Mesenchymal stem cell (in vitro differentiated cells and primary cell): ENCODE measurements around the gene EGFLAM. TPM values are rescaled to one million over a fixed set of nuclear protein-coding genes. Genes with fewer than 3 reads are reported as not detected.

Source experiments
- DNase-seq: peaks from one replicate; pipeline ENCODE4 v3.0.0-alpha.2; 2013
- H2AFZ ChIP-seq: one replicate; pipeline ENCODE4 v1.6.1; 2013; ENCODE audit warnings: low read depth, mild to moderate bottlenecking, control low read depth, inconsistent platforms, low read length, moderate library complexity
- H2AK5ac ChIP-seq: 2 replicates; pipeline ENCODE4 v1.6.1; 2013; ENCODE audit warnings: low read length, moderate library complexity, mild to moderate bottlenecking, inconsistent platforms; ENCODE audit not compliant: severe bottlenecking
- H2BK120ac ChIP-seq: one replicate; pipeline ENCODE4 v1.6.1; 2013; ENCODE audit warnings: low read depth, mild to moderate bottlenecking, inconsistent platforms, low read length, moderate library complexity
- H2BK12ac ChIP-seq, 2 experiments: one replicate each; pipeline ENCODE4 v1.6.1; 2013; ENCODE audit warnings: inconsistent platforms in 2 of 2, low read length in 2 of 2, mild to moderate bottlenecking in 2 of 2, moderate library complexity in 2 of 2, control low read depth in 1 of 2
- H2BK15ac ChIP-seq: one replicate; pipeline ENCODE4 v1.6.1; 2013; ENCODE audit warnings: mild to moderate bottlenecking, low read depth, inconsistent platforms; ENCODE audit not compliant: poor library complexity, severe bottlenecking
- H2BK5ac ChIP-seq: 2 replicates; pipeline ENCODE4 v1.6.1; 2013; ENCODE audit warnings: low read depth, mild to moderate bottlenecking, low read length, control low read depth, inconsistent platforms; ENCODE audit not compliant: poor library complexity, severe bottlenecking
- H3K14ac ChIP-seq, 2 experiments: one replicate each; pipeline ENCODE4 v1.6.1; 2013; ENCODE audit warnings: inconsistent platforms in 2 of 2, low read length in 2 of 2, control low read depth in 1 of 2, mild to moderate bottlenecking in 1 of 2, moderate library complexity in 1 of 2
- H3K18ac ChIP-seq, 2 experiments: one replicate each; pipeline ENCODE4 v1.6.1; 2013; ENCODE audit warnings: inconsistent platforms in 2 of 2, low read length in 2 of 2, control low read depth in 1 of 2, low read depth in 1 of 2, mild to moderate bottlenecking in 1 of 2
- H3K23ac ChIP-seq, 2 experiments: one replicate each; pipeline ENCODE4 v1.6.1; 2013; ENCODE audit warnings: inconsistent platforms in 2 of 2, low read length in 2 of 2, mild to moderate bottlenecking in 2 of 2, moderate library complexity in 2 of 2, control low read depth in 1 of 2
- H3K27ac ChIP-seq: 2 replicates; pipeline ENCODE4 v1.5.1; 2013; ENCODE audit warnings: mild to moderate bottlenecking, moderate library complexity, low read length, control low read depth, inconsistent platforms; ENCODE audit not compliant: poor library complexity, severe bottlenecking
- H3K27me3 ChIP-seq, 2 experiments: 2 replicates each; pipeline versions ENCODE4 v1.6.1 to v1.7.0; 2013; ENCODE audit warnings: low read length in 2 of 2, mild to moderate bottlenecking in 2 of 2, moderate library complexity in 2 of 2, control low read depth in 1 of 2, inconsistent platforms in 1 of 2; ENCODE audit not compliant: control insufficient read depth in 1 of 2, insufficient read depth in 1 of 2
- H3K36me3 ChIP-seq, 2 experiments: 2 replicates each; pipeline versions ENCODE4 v1.6.1 to v1.7.0; 2013; ENCODE audit warnings: low read length in 2 of 2, control low read depth in 1 of 2, inconsistent platforms in 1 of 2, low read depth in 1 of 2, mild to moderate bottlenecking in 1 of 2; ENCODE audit not compliant: insufficient read depth in 2 of 2, control insufficient read depth in 1 of 2
- H3K4ac ChIP-seq, 2 experiments: one replicate each; pipeline ENCODE4 v1.6.1; 2013; ENCODE audit warnings: inconsistent platforms in 2 of 2, low read length in 2 of 2, mild to moderate bottlenecking in 2 of 2, moderate library complexity in 2 of 2, control low read depth in 1 of 2, low read depth in 1 of 2
- H3K4me1 ChIP-seq: 2 replicates; pipeline ENCODE4 v1.6.1; 2013; ENCODE audit warnings: low read depth, low read length, control low read depth; ENCODE audit not compliant: control insufficient read depth, insufficient read depth
- H3K4me2 ChIP-seq: 2 replicates; pipeline ENCODE4 v1.6.1; 2013; ENCODE audit warnings: low read length, mild to moderate bottlenecking, inconsistent platforms; ENCODE audit not compliant: poor library complexity, severe bottlenecking
- H3K4me3 ChIP-seq, 2 experiments: 2 replicates each; pipeline versions ENCODE4 v1.5.1 to v1.7.0; 2013; ENCODE audit warnings: low read length in 2 of 2, mild to moderate bottlenecking in 2 of 2, control low read depth in 1 of 2, low read depth in 1 of 2; ENCODE audit not compliant: insufficient read depth in 1 of 2
- H3K79me1 ChIP-seq: replicated peaks from 2 replicates; pipeline ENCODE4 v1.6.1; 2013; ENCODE audit warnings: mild to moderate bottlenecking, control low read depth, low read length, inconsistent platforms; ENCODE audit not compliant: poor library complexity, severe bottlenecking
- H3K9ac ChIP-seq: 2 replicates; pipeline ENCODE4 v1.7.0; 2013; ENCODE audit warnings: mild to moderate bottlenecking, low read length, moderate library complexity
- H3K9me3 ChIP-seq: 2 replicates; pipeline ENCODE4 v1.7.0; 2013; ENCODE audit warnings: mild to moderate bottlenecking, low read length; ENCODE audit not compliant: control insufficient read depth
- H4K8ac ChIP-seq: one replicate; pipeline ENCODE4 v1.6.1; 2013; ENCODE audit warnings: inconsistent platforms, mild to moderate bottlenecking, low read length, moderate library complexity
- H4K91ac ChIP-seq: one replicate; pipeline ENCODE4 v1.6.1; 2013; ENCODE audit warnings: mild to moderate bottlenecking, low read length, inconsistent platforms
- WGBS: methylation state at CpG from one replicate; pipeline ENCODE4 v1.1.7; 2013; ENCODE audit warnings: mixed read lengths; 5-methylcytosine and 5-hydroxymethylcytosine counted together
- small RNA-seq: library from polyadenylated mRNA; stranded (forward); fragments of <200 nt; extraction: miRNeasy Mini kit (QIAGEN cat#:217004); gene quantifications from one replicate; pipeline ENCODE3, GENCODE V24; 2013; ENCODE audit warnings: low read depth

Gene EGFLAM

GRCh38 chr5:38500573-38501260, 242.4 kb downstream of the EGFLAM start:
- Histone ChIP-seq H3K4ac (no peak overlapping the region), H3K4me2 (no peak overlapping the region), H2AK5ac (no peak overlapping the region), H3K36me3 (peaks cover 0 to 67% of the 10 kb centered on the region in 2 experiments), H2BK15ac (no peak overlapping the region), H3K79me1 (no peaks in the 10 kb centered on the region), H4K8ac (no peak overlapping the region), H2BK12ac (no peak overlapping the region), H3K27me3 (no peaks in the 10 kb centered on the region), H3K14ac (no peak overlapping the region), H3K18ac (peak overlapping the region in 1 of 2 experiments; percentile 59), H3K9ac (peak overlapping the region; percentile 11), H3K4me1 (peaks cover 4% of the 10 kb centered on the region), H4K91ac (no peak overlapping the region), H3K9me3 (no peaks in the 10 kb centered on the region), H2BK5ac (no peak overlapping the region), H2BK120ac (no peak overlapping the region), H3K4me3 (no peak overlapping the region), H3K27ac (no peak overlapping the region), H3K23ac (no peak overlapping the region), H2AFZ (no peak overlapping the region)
- peak; percentile 46 for DNase-seq
- WGBS = 99% methylated on average over 4 of the region's 4 CpGs

- H2BK15ac ChIP-seq = no peak overlapping the region
- 93% methylated on average over 2 of the region's 3 CpGs for WGBS
- no peak overlapping the region for H3K4ac ChIP-seq
- no peak overlapping the region for H3K18ac ChIP-seq
- no peak overlapping the region for H3K4me2 ChIP-seq
- no peak overlapping the region for H3K27ac ChIP-seq
- H3K27me3 ChIP-seq = no peaks in the 10 kb centered on the region
- no peak overlapping the region for H2BK120ac ChIP-seq
- H3K14ac ChIP-seq = no peak overlapping the region
- no peak overlapping the region for H4K91ac ChIP-seq
- H2BK12ac ChIP-seq = no peak overlapping the region
- H2AFZ ChIP-seq = no peak overlapping the region
- H3K9me3 ChIP-seq = no peaks in the 10 kb centered on the region
- DNase-seq = no peak
- no peaks in the 10 kb centered on the region for H3K4me1 ChIP-seq
- H2BK5ac ChIP-seq = no peak overlapping the region
- no peak overlapping the region for H2AK5ac ChIP-seq
- H4K8ac ChIP-seq = no peak overlapping the region
- H3K9ac ChIP-seq = no peak overlapping the region
- H3K23ac ChIP-seq = no peak overlapping the region
- H3K79me1 ChIP-seq = no peaks in the 10 kb centered on the region
- H3K36me3 ChIP-seq = peaks cover 0 to 50% of the 10 kb centered on the region in 2 experiments
- no peak overlapping the region for H3K4me3 ChIP-seq
These were observed 247.9 kb downstream of the EGFLAM start for GRCh38 chr5:38506302-38506701.

- Histone ChIP-seq H2AFZ (no peak overlapping the region), H2BK5ac (no peak overlapping the region), H3K4ac (no peak overlapping the region), H2AK5ac (no peak overlapping the region), H3K4me3 (peak overlapping the region in 1 of 2 experiments; percentile 0), H3K27ac (peak overlapping the region; percentile 91), H2BK12ac (no peak overlapping the region), H3K36me3 (peaks cover 0 to 54% of the 10 kb centered on the region in 2 experiments), H3K4me2 (no peak overlapping the region), H4K8ac (no peak overlapping the region), H3K4me1 (no peaks in the 10 kb centered on the region), H3K9ac (peak overlapping the region; percentile 68), H3K9me3 (no peaks in the 10 kb centered on the region), H4K91ac (no peak overlapping the region), H2BK120ac (no peak overlapping the region), H2BK15ac (no peak overlapping the region), H3K27me3 (no peaks in the 10 kb centered on the region), H3K14ac (no peak overlapping the region), H3K79me1 (peaks cover 1% of the 10 kb centered on the region), H3K23ac (no peak overlapping the region), H3K18ac (no peak overlapping the region)
- peak; percentile 19 for DNase-seq
- WGBS = 55% methylated on average over 4 of the region's 5 CpGs
These were observed 250.8 kb downstream of the EGFLAM start for GRCh38 chr5:38509185-38509584.

Small RNAs within 50 kb of the gene (small RNA-seq; reads per million reads assigned to genes)
- gene AC091839.1 = not detected
